Activated CD4-positive, alpha-beta T cell treated with anti-CD3 and anti-CD28 coated beads for 24 hours (primary cell): ENCODE results near the gene ARPC4.

Experiments
- DNase-seq, 2 donors: peaks; one replicate each; pipeline ENCODE4 v3.0.0-alpha.2; 2020; ENCODE audit warnings: low read depth in 2 of 2

Gene ARPC4

GRCh38 chr3:9792405-9793160 is at the start of gene ARPC4, which contains the start of gene TADA3:
Gene ARPC4 (plus strand): TSS chr3:9793082. CDS start chr3:9793122, 40 bp downstream.
Gene TADA3 (minus strand): TSS chr3:9792473. CDS start chr3:9791466, 1,007 bp downstream.
- peak; percentile 85 to 89 for DNase-seq

GRCh38 chr3:9743548-9743947 is 49.3 kb upstream of the ARPC4 start:
- DNase-seq = no peak

GRCh38 chr3:9744162-9744561 is 48.7 kb upstream of the ARPC4 start:
- no peak for DNase-seq

GRCh38 chr3:9745521-9745920 is 47.4 kb upstream of the ARPC4 start:
- no peak for DNase-seq

DNA sequence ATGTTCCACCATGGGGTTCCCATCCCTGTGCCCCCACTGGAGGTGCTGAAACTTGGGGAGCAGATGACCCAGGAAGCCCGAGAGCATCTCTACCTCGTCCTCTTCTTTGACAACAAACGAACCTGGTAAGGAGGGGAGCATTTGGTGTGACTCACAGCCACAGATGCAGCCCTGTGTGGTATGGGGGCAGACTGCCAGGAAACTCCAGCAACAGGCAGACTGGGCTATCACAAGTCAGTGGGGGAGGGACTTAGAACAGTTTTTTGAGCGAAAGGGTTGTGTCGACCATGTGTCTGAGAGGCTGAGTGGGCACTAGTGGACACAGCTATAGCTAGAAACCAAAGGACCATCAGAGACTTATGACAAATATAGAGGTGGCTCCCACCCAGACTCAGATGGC is 46.6 kb upstream of the ARPC4 start:
- DNase-seq = no peak

DNA sequence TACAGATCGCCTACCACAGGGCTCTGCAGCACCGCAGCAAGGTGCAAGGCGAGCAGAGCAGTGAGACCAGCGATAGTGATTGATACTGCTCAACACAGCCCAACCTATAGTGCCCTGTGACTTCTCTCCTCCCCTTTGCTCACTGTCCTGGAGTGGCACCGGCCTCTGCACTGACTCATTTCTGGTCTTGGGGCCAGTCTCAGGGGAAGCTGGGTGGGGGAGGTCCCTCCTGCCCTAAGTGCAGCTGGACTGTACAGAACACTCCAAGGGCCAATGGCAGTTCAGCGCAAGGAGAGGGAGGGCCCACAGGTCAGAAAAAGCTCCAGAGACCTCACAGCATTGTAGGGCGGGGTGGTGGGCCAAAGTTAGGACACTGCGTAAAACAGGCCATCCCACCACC is 45.6 kb upstream of the ARPC4 start:
- no peak for DNase-seq

DNA sequence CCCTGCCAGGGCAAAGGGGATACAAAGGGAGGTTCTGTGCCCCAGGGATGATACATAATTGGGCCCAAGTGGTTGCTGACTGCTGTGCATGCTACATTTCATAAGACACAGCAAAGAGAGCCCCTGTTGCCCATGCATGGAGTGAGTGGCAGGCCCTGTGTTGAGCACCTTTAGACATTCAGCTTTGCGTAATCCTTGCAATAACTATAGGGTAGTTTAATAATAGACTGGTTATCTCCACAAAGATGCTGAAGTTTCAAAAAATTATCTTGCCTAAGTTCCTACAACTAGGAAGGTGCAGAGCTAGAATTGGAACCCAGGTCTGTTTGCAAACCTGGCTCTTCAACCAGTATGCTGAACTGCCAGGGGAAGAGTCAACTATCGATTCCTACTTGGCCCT is 44.9 kb upstream of the ARPC4 start:
- no peak for DNase-seq

- DNase-seq = no peak
Measured at GRCh38 chr3:9749296-9749644, 43.6 kb upstream of the ARPC4 start.

GRCh38 chr3:9749645-9750555 is 43.0 kb upstream of the ARPC4 start, which contains the start of gene OGG1:
Gene OGG1 (plus strand): TSS chr3:9749952. CDS start chr3:9750287, 335 bp downstream.
- DNase-seq = peak; percentile 88 to 94

DNA sequence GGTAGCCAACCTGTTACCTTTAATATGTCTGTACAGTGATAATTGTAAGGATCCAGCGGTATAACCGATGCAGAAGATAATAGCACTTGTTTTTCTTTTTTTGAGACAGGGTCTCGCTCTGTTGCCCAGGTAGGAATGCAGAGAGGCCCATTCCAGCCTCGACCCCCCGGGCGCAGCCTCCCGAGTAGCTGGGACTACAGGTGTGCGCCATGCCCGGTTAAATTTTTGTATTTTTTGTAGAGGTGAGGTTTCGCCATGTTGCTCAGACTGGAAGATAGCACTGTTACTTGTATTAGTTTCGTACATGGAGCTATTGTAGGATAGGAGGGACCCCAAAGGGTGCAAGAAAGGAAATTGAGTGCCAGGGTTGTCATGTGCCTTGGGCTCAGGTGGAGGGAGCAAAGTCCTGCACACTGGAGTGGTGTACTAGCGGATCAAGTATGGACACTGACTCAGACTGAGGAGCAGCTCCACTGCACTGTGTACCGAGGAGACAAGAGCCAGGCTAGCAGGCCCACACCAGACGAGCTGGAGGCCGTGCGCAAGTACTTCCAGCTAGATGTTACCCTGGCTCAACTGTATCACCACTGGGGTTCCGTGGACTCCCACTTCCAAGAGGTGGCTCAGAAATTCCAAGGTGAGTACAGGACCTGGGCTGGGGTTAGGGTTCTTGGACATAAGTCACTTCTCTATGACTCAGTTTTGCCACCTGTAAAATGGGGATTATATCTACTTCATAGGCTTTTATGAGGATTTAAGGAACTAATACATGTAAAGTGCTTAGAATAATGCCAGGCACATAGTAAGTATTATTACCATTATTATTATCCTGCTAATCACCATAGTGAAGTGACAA is 42.1 kb upstream of the ARPC4 start:
- DNase-seq = no peak

GRCh38 chr3:9754678-9755077 is 38.2 kb upstream of the ARPC4 start:
- no peak for DNase-seq

- no peak for DNase-seq
Measured at GRCh38 chr3:9757427-9757826, 35.5 kb upstream of the ARPC4 start.

GRCh38 chr3:9760779-9761505 is 31.9 kb upstream of the ARPC4 start:
- DNase-seq = no peak

- no peak for DNase-seq
Measured at GRCh38 chr3:9761919-9762318, 31.0 kb upstream of the ARPC4 start.

GRCh38 chr3:9762871-9763270 is 30.0 kb upstream of the ARPC4 start:
- DNase-seq = no peak

DNA sequence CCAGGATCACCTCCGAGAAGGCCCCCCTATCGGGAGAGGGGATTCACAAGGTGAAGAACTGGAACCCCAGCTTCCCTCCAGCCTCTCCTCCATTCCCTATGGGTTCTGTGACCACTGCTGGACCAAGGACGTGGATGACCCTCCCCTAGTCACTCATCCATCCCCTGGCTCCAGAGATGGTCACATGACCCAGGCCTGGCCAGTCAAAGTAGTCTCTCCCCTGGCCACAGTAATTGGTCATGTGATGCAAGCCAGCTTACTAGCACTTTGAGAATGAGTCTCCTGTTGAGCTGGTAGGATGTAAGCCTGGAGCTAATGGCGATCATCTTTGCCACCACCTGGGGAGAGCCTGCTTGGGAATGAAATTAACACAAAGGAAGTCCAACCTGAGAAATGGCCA is 27.0 kb upstream of the ARPC4 start:
- DNase-seq = no peak

GRCh38 chr3:9767418-9767817 is 25.5 kb upstream of the ARPC4 start:
- no peak for DNase-seq

DNA sequence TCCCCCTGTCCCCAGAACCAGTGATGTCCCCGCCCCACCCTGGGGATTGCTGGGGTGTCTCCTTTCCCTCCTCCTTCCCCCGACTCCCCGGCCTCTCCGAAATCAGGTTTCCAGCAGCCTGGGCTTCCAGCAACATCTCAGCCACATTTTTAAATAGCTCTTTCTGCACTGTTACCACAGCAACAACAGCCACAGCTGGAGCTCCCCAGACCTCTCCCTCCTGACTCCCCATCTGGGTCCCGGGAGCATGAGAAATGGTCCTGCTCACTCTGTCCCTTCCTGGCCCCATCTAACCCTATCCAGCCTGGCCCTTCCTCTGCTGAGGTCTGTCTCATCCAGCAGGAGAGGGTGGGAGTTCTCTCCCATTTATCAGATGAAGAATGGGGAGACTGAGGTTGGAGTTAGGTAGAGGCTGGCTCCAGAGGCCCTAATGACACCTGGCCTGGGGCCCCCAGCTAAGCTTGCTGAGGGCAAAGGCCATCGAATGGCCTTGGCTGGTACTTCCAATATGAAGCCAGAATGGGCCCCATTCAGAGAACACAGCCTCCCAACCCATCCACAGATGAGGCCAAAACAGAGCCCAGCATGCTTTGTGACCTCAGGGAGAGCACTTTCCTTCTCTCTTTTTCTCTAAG is 24.6 kb upstream of the ARPC4 start:
- no peak for DNase-seq

DNA sequence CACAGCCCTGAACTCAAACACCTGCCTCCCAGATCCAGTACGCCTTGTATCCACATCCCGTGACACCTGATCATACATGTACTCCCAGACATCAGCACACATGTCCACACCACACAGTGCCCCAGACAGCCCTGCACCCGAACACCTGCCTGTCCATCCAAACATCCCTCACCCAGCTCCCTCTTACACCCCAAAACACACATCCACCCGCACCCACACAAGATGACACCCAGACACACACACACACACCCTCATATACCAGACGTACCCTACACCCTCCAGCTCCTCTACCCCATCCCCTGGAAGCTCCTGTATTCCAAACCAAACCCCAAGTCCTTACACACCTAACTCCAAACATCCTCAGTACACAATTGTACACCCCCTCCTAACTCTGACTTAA is 23.9 kb upstream of the ARPC4 start:
- no peak for DNase-seq

DNA sequence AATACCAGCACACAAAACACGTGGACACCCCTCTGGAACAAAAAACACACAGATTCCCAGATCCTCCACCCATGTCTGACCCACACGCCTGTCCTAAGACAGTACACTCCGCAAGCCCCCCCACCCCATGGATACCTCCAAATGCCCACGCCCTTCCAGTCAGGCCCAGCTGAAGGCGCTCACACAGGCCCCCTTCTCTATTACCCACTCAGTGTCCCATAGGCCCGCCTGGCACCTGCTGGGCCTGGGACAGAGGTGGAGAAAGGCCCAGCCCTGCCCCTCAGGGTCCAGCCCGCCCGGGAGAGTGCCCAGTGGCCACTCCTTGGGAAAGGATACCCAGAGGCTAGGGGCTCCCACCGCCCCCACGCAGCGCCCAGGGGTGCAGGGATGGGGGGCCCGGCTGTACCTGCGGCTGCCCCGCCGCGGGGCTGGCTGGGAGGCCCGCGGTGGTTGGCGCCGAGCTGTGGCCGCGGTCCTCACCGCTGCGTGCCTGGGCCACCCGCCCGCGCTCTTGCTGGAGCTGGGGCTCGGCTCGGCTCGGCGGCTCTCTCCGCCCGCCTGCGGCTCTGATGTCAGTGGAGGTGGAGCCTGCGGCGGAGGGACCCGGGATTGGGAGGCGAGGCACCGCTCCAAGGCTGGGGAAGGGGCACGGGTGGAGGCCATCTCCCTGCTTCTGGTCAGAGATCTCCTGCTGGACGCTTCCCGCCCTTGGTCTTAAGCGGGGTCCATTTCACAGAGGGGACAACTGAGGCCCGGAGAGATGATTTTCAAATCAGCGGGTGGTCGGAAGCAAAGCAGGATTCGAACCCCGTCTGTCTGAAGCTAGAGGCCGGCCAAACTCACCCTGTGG is 23.2 kb upstream of the ARPC4 start, which contains the start of gene CAMK1:
TSS of gene CAMK1 (minus strand) at position 522 of the 850 bp plus-strand sequence. CDS start 2,198 bp downstream, outside the sequence.
- DNase-seq = peak; percentile 50 to 56
